Endothelial cell of umbilical vein (primary cell): ENCODE data around the gene TMEM51. TPM values are rescaled to one million over a fixed set of nuclear protein-coding genes. Genes with fewer than 3 reads are reported as not detected.

Source experiments
- BruUV-seq: library from RNA; stranded (reverse); fragments of 400-500 nt; replicated peaks from 2 replicates; lab custom pipeline; 2021; lab: Mats Ljungman, UMichigan
- CTCF ChIA-PET: fragments of 300-600, 350-600 bp; sonication (Branson Sonifier 250); formaldehyde crosslinking; loops from one replicate; lab custom pipeline; 2021; ENCODE audit warnings: antibody characterized with exemption, inconsistent platforms; lab: Charles Lee
- POLR2A ChIA-PET: fragments of 300-600, 350-600 bp; sonication (Branson Sonifier 250); formaldehyde crosslinking; loops from one replicate; lab custom pipeline; 2021; ENCODE audit warnings: antibody characterized with exemption, inconsistent platforms; lab: Charles Lee
- DNase-seq: peaks from one replicate; pipeline ENCODE4 v3.0.0-alpha.2; 2011; ENCODE audit warnings: low read depth, low spot score
- FAIRE-seq: peaks from 2 replicates; lab custom pipeline; 2011; peaks lifted over from hg19 to GRCh38; lab: Jason Lieb, UNC
- H2AFZ ChIP-seq: 2 replicates; pipeline ENCODE4 v1.6.0; 2012; ENCODE audit warnings: low read depth, low read length, control low read depth, inconsistent platforms
- H3K27ac ChIP-seq: 2 replicates; pipeline ENCODE4 v1.5.1; 2011; ENCODE audit warnings: low read depth, mild to moderate bottlenecking, control low read depth, low read length, moderate library complexity; ENCODE audit not compliant: insufficient read depth
- H3K27me3 ChIP-seq, 2 experiments: 2 replicates each; pipeline versions ENCODE4 v1.6.0 to v1.6.1; 2011; ENCODE audit warnings: low read length in 2 of 2, mixed read lengths in 1 of 2; ENCODE audit not compliant: control insufficient read depth in 2 of 2, insufficient read depth in 2 of 2
- H3K36me3 ChIP-seq, 2 experiments: 2 replicates in 1 of 2; 3 replicates in 1 of 2; pipeline ENCODE4 v1.5.1; 2011; ENCODE audit warnings: low read length in 2 of 2, mild to moderate bottlenecking in 1 of 2, moderate library complexity in 1 of 2; ENCODE audit not compliant: control insufficient read depth in 2 of 2, insufficient read depth in 2 of 2; ENCODE audit errors: extremely low read depth in 1 of 2
- H3K4me1 ChIP-seq: 3 replicates; pipeline ENCODE4 v1.5.1; 2011; ENCODE audit warnings: mild to moderate bottlenecking, low read length; ENCODE audit not compliant: control insufficient read depth, insufficient read depth; ENCODE audit errors: extremely low read depth
- H3K4me2 ChIP-seq: 2 replicates; pipeline ENCODE4 v1.6.1; 2011; ENCODE audit warnings: low read length, control low read depth, mixed read lengths; ENCODE audit not compliant: insufficient read depth
- H3K4me3 ChIP-seq, 3 experiments: fragments of 200-600 bp in 1 of 3; sonication (generic), shearing (Covaris generic) in 1 of 3; replicated peaks in 1 of 3; 2 replicates each; pipeline ENCODE4 v1.5.1; 2011 to 2016; ENCODE audit warnings: control low read depth in 3 of 3, low read length in 3 of 3, mild to moderate bottlenecking in 2 of 3, inconsistent platforms in 1 of 3, low read depth in 1 of 3, moderate library complexity in 1 of 3; ENCODE audit not compliant: insufficient read depth in 1 of 3
- H3K79me2 ChIP-seq: 2 replicates; pipeline ENCODE4 v1.6.0; 2012; ENCODE audit warnings: low read length, inconsistent platforms; ENCODE audit not compliant: control insufficient read depth, insufficient read depth
- H3K9ac ChIP-seq: replicated peaks from 2 replicates; pipeline ENCODE3; 2011; ENCODE audit warnings: low read length, control low read depth; ENCODE audit not compliant: insufficient read depth; ENCODE audit errors: extremely low read depth
- H3K9me1 ChIP-seq: replicated peaks from 3 replicates; pipeline ENCODE4 v1.6.0; 2011; ENCODE audit warnings: mild to moderate bottlenecking, low read length; ENCODE audit not compliant: control insufficient read depth, insufficient read depth; ENCODE audit errors: extremely low read depth
- H3K9me3 ChIP-seq: replicated peaks from 2 replicates; pipeline ENCODE4 v1.5.1; 2012; ENCODE audit warnings: low read length, inconsistent platforms; ENCODE audit not compliant: control insufficient read depth, insufficient read depth
- H4K20me1 ChIP-seq: replicated peaks from 2 replicates; pipeline ENCODE3; 2011; ENCODE audit warnings: mild to moderate bottlenecking, low read length; ENCODE audit not compliant: control insufficient read depth, insufficient read depth; ENCODE audit errors: extremely low read depth
- EZH2 ChIP-seq: IDR thresholded peaks from 2 replicates; pipeline ENCODE4 v1.6.1; 2012; ENCODE audit warnings: borderline replicate concordance, low read depth, mild to moderate bottlenecking, moderate library complexity, low read length, inconsistent platforms; ENCODE audit not compliant: severe bottlenecking
- FOS ChIP-seq: IDR thresholded peaks from 2 replicates; pipeline ENCODE4 v1.6.1; 2011; ENCODE audit warnings: mild to moderate bottlenecking, low read length, moderate library complexity, borderline replicate concordance; ENCODE audit not compliant: insufficient read depth
- GATA2 ChIP-seq: IDR thresholded peaks from 2 replicates; pipeline ENCODE4 v1.7.0; 2011; ENCODE audit warnings: low read depth, mild to moderate bottlenecking, moderate library complexity, mixed read lengths, low read length; ENCODE audit not compliant: insufficient read length, insufficient read depth
- JUN ChIP-seq: IDR thresholded peaks from 2 replicates; pipeline ENCODE4 v1.6.1; 2011; ENCODE audit warnings: borderline replicate concordance, low read depth; ENCODE audit not compliant: insufficient read length, insufficient read depth
- MYC ChIP-seq: IDR thresholded peaks from one replicate; pipeline ENCODE4 v1.6.1; 2011; ENCODE audit warnings: mild to moderate bottlenecking, low read depth, low read length
- POLR2A ChIP-seq: IDR thresholded peaks from 2 replicates; pipeline ENCODE4 v1.6.1; 2012; ENCODE audit warnings: low read depth, mild to moderate bottlenecking, control low read depth, low read length
- POLR2AphosphoS5 ChIP-seq: IDR thresholded peaks from 2 replicates; pipeline ENCODE4 v1.6.1; 2012; ENCODE audit warnings: low read depth, mild to moderate bottlenecking, control low read depth, low read length, moderate library complexity; ENCODE audit not compliant: insufficient read depth
- dilution Hi-C: fragments of 300-500 bp; cut with MboI; formaldehyde crosslinking; loops from one replicate; pipeline ENCODE4 v1.15.0; 2019; ENCODE audit warnings: low sequenced_read_pairs; ENCODE audit not compliant: extremely low pct_ligation_motif_present
- intact Hi-C: fragments of 100-400 bp; cut with micrococcal nuclease; formaldehyde crosslinking; loops from one replicate; pipeline ENCODE4 v1.10.0; 2022
- polyA plus RNA-seq, 4 experiments: library from polyadenylated mRNA; depleted of rRNA in 3 of 4; stranded (reverse) in 3 of 4; unstranded in 1 of 4; fragments of >200 nt; gene quantifications; 2 replicates each; pipeline versions ENCODE4 v1.2.1 to v1.2.3, GENCODE V29; 2011 to 2012; ENCODE audit warnings: missing spikeins in 1 of 4
- total RNA-seq: library from RNA; stranded (reverse); gene quantifications from 2 replicates; pipeline ENCODE4 v1.2.3, GENCODE V29; 2021
- TF ChIP-seq, protein P1 (sequence below): IDR thresholded peaks from 2 replicates; pipeline ENCODE4 v1.6.1; 2011; ENCODE audit not compliant: insufficient read depth, insufficient read length
- TF ChIP-seq, protein P2 (sequence below), 2 donors: IDR thresholded peaks; 1 replicate in 1 of 2; 2 replicates in 1 of 2; pipeline ENCODE4 v1.5.1; 2011; ENCODE audit warnings: low read length in 2 of 2, mild to moderate bottlenecking in 2 of 2, moderate library complexity in 2 of 2, control low read depth in 1 of 2, inconsistent platforms in 1 of 2, low read depth in 1 of 2; ENCODE audit not compliant: insufficient read depth in 1 of 2; ENCODE audit errors: extremely low read depth in 1 of 2

Gene TMEM51
- total and polyA plus RNA-seq, 2 donors (not counting 3 experiments of a cell fraction or from before 2014, with no cell fraction given): 13.7 to 13.9 TPM

DNA sequence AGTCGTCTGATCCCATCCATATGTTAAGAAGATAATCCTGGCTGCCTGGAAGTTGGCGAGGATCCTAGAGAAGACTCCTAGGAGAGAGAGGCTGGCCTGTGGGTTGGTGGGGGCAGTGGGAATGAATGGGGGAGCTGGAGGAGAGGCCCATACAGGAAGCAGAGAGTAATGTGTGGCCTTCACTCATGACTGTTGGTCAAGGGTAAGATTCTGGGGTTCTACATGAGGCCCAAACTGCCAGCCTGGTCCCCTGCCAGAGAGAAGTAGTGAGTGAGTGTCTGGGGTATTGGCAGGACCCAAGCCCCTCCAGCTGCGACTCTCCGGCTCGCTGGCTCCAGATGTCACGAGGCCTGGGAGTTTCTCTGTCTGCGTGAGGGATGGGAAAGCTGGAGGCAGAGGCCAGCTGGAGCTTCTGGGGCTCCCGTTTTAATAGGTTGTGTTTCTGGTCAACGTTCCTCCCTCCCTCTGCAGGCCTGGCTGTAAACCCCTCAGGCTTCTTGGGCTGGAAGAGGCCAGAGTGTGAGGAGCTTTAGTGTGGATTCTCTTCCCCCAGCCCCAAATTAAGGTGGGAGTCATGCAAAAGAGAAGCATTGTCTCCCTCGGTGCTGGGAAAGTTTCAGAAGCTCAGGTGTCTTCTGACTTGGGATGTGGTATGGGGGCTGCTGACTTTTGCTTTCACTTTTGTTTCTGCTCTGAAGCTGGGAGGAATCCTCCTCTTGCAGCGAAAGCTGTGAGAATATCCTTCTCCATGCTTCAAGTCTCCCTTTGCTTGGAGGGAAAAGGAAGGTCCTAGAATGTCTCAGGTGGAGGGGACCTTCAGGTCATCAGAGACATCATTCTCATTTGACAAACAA lies 2.6 kb downstream of the TMEM51 start:
- TF ChIP-seq, protein P1, sequence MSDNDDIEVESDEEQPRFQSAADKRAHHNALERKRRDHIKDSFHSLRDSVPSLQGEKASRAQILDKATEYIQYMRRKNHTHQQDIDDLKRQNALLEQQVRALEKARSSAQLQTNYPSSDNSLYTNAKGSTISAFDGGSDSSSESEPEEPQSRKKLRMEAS: no peak
- TF ChIP-seq FOS (no peak), JUN (no peak), EZH2 (no peak)
- H3K9ac ChIP-seq: no peak overlapping the region
- ChIA-PET CTCF (interaction anchor here (0.7 to 7.8 kb wide), 5 partner anchors 28 to 117 kb away, joined by 3 to 211 read pairs (median 4); no protein-coding TSS in a partner anchor), POLR2A (no interaction called here)
- no peak overlapping the region for H3K4me2 ChIP-seq
- intact Hi-C loops (no loop called here), dilution Hi-C loops (no loop called here)
- no peaks in the 10 kb centered on the region for H3K9me1 ChIP-seq
- no peak for FAIRE-seq
- BruUV-seq: no TSS peak
- DNase-seq: no peak
- no peaks in the 10 kb centered on the region for H3K36me3 ChIP-seq
- peaks cover 23% of the 10 kb centered on the region for H3K4me1 ChIP-seq
- no peaks in the 10 kb centered on the region for H3K9me3 ChIP-seq
- no peak overlapping the region for H2AFZ ChIP-seq
- no peaks in the 10 kb centered on the region for H4K20me1 ChIP-seq
- no peak overlapping the region for H3K27ac ChIP-seq
- peaks cover 2 to 5% of the 10 kb centered on the region in 2 experiments for H3K27me3 ChIP-seq
- H3K79me2 ChIP-seq: peaks cover 19% of the 10 kb centered on the region
- H3K4me3 ChIP-seq: no peak overlapping the region

- TF ChIP-seq MYC (no peak), POLR2AphosphoS5 (no peak), JUN (no peak), FOS (no peak), EZH2 (no peak), POLR2A (no peak), GATA2 (no peak)
- TF ChIP-seq, protein P2, sequence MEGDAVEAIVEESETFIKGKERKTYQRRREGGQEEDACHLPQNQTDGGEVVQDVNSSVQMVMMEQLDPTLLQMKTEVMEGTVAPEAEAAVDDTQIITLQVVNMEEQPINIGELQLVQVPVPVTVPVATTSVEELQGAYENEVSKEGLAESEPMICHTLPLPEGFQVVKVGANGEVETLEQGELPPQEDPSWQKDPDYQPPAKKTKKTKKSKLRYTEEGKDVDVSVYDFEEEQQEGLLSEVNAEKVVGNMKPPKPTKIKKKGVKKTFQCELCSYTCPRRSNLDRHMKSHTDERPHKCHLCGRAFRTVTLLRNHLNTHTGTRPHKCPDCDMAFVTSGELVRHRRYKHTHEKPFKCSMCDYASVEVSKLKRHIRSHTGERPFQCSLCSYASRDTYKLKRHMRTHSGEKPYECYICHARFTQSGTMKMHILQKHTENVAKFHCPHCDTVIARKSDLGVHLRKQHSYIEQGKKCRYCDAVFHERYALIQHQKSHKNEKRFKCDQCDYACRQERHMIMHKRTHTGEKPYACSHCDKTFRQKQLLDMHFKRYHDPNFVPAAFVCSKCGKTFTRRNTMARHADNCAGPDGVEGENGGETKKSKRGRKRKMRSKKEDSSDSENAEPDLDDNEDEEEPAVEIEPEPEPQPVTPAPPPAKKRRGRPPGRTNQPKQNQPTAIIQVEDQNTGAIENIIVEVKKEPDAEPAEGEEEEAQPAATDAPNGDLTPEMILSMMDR (IDR thresholded peaks at IDR 0.05; ENCODE audit: extremely low read depth in 1 of 2, insufficient read depth in 1 of 2, low read depth in 1 of 2, low read length in 2 of 2): no peak
- TF ChIP-seq, protein P1: no peak
- no TSS peak for BruUV-seq
- Histone ChIP-seq H2AFZ (no peak overlapping the region), H3K9ac (no peak overlapping the region), H3K9me1 (no peaks in the 10 kb centered on the region), H3K27me3 (peaks cover 0 to 2% of the 10 kb centered on the region in 2 experiments), H3K27ac (no peak overlapping the region), H3K36me3 (no peaks in the 10 kb centered on the region), H3K4me3 (no peak overlapping the region), H4K20me1 (no peaks in the 10 kb centered on the region), H3K4me1 (peaks cover 23% of the 10 kb centered on the region), H3K9me3 (no peaks in the 10 kb centered on the region), H3K79me2 (peaks cover 19% of the 10 kb centered on the region), H3K4me2 (no peak overlapping the region)
- ChIA-PET POLR2A (no interaction called here), CTCF (interaction anchor here (0.9 to 7.8 kb wide), 5 partner anchors 44 to 116 kb away, joined by 3 to 211 read pairs (median 4); no protein-coding TSS in a partner anchor)
- intact Hi-C loops: no loop called here
- DNase-seq: no peak
- FAIRE-seq: no peak
- dilution Hi-C loops: no loop called here
Measured at GRCh38 chr1:15156807-15157380, 3.3 kb downstream of the TMEM51 start.
